GM08714 (cell line): Measurements from ENCODE around the gene IER3.
"Not testable (repeated sequence)": the region's sequence is repeated elsewhere in the genome, so short reads cannot be mapped to it uniquely, and the experiment has no call there.

Experiments
- H3K4me3 ChIP-seq: fragments of 200-500 bp; sonication (Bioruptor generic); 2 replicates; pipeline ENCODE4 v1.5.1; 2014; ENCODE audit warnings: mild to moderate bottlenecking, low read length, inconsistent platforms
- ZNF274 ChIP-seq: IDR thresholded peaks from 2 replicates; pipeline ENCODE4 v1.6.1; 2012; ENCODE audit warnings: mild to moderate bottlenecking, low read depth, low read length

Gene IER3

GRCh38 chr6:30776390-30777154, 32.2 kb upstream of the IER3 start:
- H3K4me3 ChIP-seq = no peak overlapping the region
- no peak for TF ChIP-seq ZNF274

GRCh38 chr6:30775104-30775503, 30.8 kb upstream of the IER3 start:
- H3K4me3 ChIP-seq = no peak overlapping the region
- no peak for TF ChIP-seq ZNF274

- TF ChIP-seq ZNF274 = no peak
- no peak overlapping the region for H3K4me3 ChIP-seq
These were observed 30.4 kb upstream of the IER3 start for GRCh38 chr6:30774701-30775100.

- H3K4me3 ChIP-seq = no peak overlapping the region
- TF ChIP-seq ZNF274 = no peak
These were observed 26.2 kb upstream of the IER3 start for GRCh38 chr6:30770592-30770991.

GRCh38 chr6:30769853-30770524, 25.6 kb upstream of the IER3 start:
- no peak overlapping the region for H3K4me3 ChIP-seq
- no peak for TF ChIP-seq ZNF274

GRCh38 chr6:30769088-30769852, 24.9 kb upstream of the IER3 start:
- no peak overlapping the region for H3K4me3 ChIP-seq
- TF ChIP-seq ZNF274 = no peak

GRCh38 chr6:30768634-30769087, 24.3 kb upstream of the IER3 start:
- H3K4me3 ChIP-seq = no peak overlapping the region

GRCh38 chr6:30767944-30768301, 23.6 kb upstream of the IER3 start:
- TF ChIP-seq ZNF274 = no peak
- no peak overlapping the region for H3K4me3 ChIP-seq

More at GRCh38 chr6:30768634-30769087, 24.3 kb upstream of the IER3 start:
- TF ChIP-seq ZNF274 = no peak

- H3K4me3 ChIP-seq = no peak overlapping the region
- TF ChIP-seq ZNF274 = no peak
These were observed 23.0 kb upstream of the IER3 start for GRCh38 chr6:30767158-30767943.

GRCh38 chr6:30766461-30767157, 22.3 kb upstream of the IER3 start:
- H3K4me3 ChIP-seq = no peak overlapping the region
- no peak for TF ChIP-seq ZNF274

- not testable (repeated sequence) for H3K4me3 ChIP-seq
These were observed 21.1 kb upstream of the IER3 start for GRCh38 chr6:30765495-30765894.

GRCh38 chr6:30764490-30765043, 20.2 kb upstream of the IER3 start:
- H3K4me3 ChIP-seq = not testable (repeated sequence)
